Activated CD4-positive, alpha-beta memory T cell treated with anti-CD3 and anti-CD28 coated beads for 36 hours (primary cell): Measurements from ENCODE around the gene SLC22A2. TPM values are rescaled to one million over a fixed set of nuclear protein-coding genes. Genes with fewer than 3 reads are reported as not detected.

Experiments used
- total RNA-seq, 2 experiments: library from RNA; stranded (reverse); gene quantifications; one replicate each; pipeline ENCODE4 v1.2.3, GENCODE V29; 2021

The SLC22A2 gene
- total RNA-seq, 2 experiments from 2014 or later: not detected

Other genes with a start within 250 kb of the SLC22A2 start
- under 1 TPM; 0.14 to 0.99 TPM for gene SLC22A1, start 137.0 kb downstream of the SLC22A2 start, total RNA-seq
- gene SLC22A3, start 89.6 kb upstream of the SLC22A2 start, total RNA-seq: not detected